Stimulated activated CD8-positive, alpha-beta memory T cell treated with anti-CD3 and anti-CD28 coated beads, Interleukin-7, amount 100 ng/mL, for 1 hour (primary cell): ENCODE measurements around the gene TCERG1L.
"Not testable (repeated sequence)": the region's sequence is repeated elsewhere in the genome, so short reads cannot be mapped to it uniquely, and the experiment has no call there.

Source experiments
- DNase-seq, 2 donors: peaks; one replicate each; pipeline ENCODE4 v3.0.0-alpha.2; 2020; ENCODE audit warnings: low read depth in 2 of 2

The TCERG1L gene

DNA sequence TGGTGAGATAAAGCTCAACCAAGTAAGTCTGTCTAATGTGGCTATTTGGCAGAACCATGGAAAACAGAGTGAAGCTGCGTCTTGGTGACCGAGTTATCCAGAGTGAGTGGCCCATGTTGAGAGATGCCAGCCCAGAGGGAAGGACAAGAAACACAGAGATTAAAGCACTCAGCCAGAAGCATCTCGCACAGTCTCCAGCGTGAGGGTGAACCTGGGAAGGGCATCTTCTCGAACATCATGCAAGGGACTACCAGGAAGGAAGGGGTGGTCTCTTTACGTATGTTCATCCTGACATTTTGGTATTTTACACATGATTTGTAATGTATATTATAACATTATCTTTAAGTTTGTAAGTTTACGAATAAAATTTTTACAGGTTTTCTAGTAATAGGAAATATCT is 146.4 kb downstream of the TCERG1L start:
- DNase-seq = no peak

DNA sequence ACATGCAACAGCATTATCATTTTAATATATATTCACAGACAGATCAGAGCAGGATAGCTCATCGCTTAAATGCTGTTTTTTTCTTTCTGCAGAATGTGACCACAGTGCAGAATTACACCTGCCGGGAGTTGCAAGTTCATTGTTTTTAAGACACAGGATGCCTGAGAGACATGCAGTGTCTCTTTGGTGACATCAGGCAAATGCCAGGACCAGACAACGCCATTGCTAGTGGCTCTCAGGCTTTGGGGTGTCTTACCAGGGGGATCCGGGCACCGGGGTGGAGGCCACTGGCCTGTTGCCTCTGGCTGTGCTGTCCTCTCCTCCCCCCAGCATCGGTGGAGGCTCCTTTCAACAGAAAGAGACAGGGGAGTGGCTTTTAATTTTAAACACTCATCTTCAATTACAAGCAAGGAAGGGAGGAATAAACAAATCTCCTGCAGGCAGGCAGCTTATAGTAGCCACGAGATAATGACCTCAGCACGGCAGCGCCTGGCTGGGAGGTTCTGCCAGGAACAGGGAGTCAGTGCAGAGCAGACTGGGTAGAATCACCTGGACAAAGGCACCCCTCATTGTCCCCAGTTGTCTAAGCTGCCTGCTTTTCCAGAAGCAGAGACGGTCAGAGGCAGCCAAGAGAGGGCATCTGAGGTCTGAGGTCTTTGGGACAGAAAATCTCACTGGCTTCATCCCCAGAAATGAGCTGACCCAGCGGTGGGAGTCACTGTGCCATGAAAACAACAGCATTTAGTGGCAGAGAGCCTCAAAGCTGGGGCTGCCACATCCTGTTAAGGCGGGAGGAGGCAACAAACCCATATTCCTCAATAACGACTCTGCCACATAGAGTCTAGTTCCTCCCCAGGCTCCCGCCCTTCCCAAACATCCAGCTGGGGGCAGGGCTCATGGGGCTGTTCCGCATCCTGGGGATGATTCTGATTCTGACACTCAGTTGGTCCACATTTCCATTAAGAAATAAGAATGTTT is 148.4 kb downstream of the TCERG1L start:
- no peak for DNase-seq

GRCh38 chr10:131162211-131162610 is 149.3 kb downstream of the TCERG1L start:
- no peak for DNase-seq

- no peak for DNase-seq
Measured at GRCh38 chr10:131161087-131161486, 150.4 kb downstream of the TCERG1L start.

GRCh38 chr10:131160219-131160875 is 151.2 kb downstream of the TCERG1L start:
- DNase-seq = no peak

DNA sequence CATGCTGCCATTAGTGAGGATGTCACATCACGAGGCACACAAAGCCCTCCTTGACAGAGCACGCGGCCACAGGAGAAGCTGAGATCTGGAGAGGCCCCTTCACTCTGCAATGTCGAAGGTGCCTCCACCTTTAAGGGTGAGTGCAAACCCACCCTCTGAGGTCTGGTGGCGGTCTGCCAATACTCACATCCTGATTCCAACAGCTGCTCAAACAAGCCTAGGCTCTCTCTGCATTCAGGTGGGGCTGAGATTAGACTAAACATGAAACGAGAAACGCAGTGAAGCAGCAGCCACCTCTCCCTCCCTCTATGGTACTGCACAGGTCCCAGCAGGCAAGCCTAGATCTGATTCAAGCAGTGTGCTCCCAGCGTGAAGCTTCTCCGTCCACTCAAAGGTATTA is 151.8 kb downstream of the TCERG1L start:
- no peak for DNase-seq

DNA sequence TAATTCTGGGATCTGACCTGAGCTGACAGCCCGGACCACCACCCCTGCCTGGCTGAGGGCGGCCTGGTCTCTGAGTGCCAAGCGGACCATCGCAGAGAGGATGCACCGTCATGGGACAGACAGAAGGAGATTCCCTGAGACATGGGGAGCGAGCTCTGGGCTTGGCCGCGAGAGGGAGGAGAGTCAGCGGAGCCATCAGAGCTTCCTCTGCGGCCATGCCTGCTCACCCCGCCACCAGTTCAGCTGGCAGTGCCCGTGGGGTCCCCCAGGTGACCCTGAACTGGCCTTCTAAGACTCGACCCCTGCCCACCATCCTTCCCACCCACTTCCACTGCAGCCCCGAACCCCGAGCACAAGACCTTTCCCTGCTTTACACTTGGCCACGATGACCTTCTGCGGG is 152.8 kb downstream of the TCERG1L start:
- no peak for DNase-seq

DNA sequence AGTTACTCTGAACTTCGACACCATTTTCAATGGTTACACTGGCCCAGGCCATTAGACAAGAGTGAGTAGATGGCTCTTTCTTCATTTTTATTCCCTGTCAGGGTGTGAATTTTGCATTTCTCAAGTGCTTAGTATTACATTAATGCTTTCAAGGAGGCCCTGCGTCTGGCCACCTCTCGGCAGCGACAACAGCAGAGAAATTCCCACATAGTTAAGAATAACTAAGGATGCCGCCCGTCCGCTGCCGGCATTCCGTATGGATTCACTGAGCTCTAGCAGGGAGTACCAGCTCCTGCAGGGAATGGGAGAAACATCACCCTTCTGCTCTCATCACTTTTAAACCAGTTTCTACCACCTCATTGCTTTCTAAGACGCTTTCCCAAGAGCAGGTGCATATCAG is 153.6 kb downstream of the TCERG1L start:
- DNase-seq = no peak

DNA sequence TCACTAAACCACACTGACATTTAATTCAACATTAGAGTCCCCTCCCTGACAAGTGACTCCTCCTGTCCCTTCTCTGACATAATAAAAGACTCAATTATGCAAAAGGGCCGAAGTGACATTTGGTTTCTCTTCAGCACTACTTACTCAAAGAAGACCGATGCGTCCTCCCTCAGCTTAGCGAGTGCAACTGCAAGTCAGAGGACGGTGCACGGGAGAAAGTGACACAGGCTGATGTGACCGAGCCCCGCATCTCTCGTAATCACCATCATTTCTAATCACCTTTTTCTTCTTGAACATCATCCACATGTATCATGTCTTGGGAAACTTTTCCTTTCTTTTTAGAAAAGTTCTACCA is 155.7 kb downstream of the TCERG1L start:
- DNase-seq = no peak

DNA sequence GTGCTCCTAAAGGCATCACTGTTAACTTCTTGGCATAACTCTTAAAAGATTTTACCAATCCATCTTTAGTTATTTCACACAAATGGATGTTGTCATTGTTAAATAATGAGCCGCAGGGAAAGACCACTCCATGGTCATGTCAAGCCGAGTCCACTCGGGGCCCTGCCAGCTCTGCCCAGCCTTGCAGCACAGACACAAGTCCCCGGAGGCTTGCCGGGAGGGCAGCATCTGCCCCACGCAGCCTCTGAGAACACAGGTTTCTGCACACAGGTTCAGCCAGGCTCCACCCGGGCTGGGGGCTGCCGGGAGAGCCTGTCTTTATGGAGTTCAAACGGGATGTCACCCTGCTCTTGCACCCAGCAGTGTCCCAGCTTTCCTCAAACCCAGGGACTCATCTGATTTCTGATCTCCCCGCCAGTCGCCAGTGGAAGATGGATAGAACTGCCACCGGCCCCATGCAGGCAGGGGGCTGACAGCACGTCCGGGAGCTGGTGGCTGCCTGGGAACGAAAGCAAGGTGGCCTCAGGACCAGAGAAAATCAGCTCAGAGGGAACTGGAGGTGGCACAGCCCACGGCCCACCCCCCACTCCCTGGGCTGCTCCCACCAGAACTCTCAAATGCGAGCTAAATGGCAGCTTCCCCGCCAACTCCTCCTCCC is 156.2 kb downstream of the TCERG1L start:
- DNase-seq = no peak

- no peak for DNase-seq
Measured at GRCh38 chr10:131154306-131155025, 157.1 kb downstream of the TCERG1L start.

- DNase-seq = not testable (repeated sequence)
Measured at GRCh38 chr10:131152456-131152855, 159.1 kb downstream of the TCERG1L start.

DNA sequence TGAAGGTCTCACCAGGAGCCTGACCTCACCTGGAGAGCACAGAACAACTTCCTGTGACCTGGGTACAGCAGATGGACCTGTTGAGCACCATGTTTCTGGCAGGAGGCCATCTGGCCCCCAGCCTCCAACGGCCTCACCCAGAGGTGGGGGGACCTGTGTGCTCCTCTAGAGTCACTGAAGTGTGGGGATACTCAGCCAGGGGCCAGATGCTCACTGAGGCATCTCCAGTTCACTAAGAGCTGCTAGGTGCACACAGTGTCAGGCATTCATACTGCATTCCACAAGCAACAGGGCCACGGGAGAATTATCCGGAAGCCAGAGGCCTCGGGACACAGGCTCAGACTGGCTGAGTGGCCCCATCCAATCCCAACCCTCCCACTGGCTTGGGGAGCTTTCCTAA is 161.4 kb downstream of the TCERG1L start:
- no peak for DNase-seq

DNA sequence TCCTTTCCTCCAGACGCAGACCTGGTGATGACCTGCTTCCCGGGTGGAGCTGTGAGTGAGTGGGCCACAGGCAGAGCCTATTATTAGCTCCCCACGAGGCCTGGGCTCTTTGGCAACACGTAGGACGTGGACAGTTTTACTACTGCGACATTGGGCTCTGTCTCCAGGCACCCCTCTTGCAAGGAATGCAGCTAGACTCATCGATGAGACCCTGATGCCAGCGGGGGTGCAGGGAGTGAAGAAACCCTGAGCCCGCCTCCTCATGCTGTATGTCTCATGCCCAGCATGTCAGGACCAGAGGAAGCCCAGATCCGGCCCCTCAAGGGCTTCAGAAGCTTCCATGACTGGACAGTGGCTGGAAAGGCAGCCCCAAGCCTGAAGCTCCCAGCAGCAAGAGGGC is 161.9 kb downstream of the TCERG1L start:
- DNase-seq = no peak

- no peak for DNase-seq
Measured at GRCh38 chr10:131149111-131149510, 162.4 kb downstream of the TCERG1L start.

- DNase-seq = no peak
Measured at GRCh38 chr10:131148270-131148669, 163.3 kb downstream of the TCERG1L start.

DNA sequence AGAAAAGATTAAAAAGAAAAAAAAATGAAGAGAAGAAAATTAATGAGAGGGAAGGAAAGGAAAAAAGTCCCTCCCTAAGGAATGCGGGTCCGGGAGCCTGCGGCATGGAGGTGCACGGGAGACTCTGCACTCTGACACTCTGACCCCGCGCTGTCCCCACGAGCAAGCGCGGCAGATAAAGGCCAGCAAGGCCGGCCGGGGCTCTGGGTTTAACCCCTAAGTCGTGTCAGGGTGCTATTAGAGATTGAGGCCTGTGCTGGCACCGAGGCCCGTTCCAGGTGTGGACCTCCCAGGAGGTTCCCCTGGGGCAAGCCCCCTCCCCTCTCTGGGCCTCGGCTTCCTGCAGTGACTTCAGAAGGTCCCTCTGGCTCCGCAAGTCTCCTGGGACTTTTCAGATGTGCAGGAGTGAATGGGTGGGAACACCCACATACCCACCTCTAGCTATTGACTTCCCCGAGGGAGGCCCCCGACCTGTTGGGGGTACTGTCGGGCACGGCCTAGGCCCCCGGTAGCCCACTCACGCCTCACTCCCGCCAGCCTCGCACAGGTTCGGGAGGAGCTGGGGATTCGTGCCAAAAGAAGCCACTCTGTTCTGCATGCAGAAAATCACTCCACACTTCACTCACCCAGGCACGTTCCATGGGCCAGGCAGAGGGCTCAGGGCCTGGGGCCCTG is 164.1 kb downstream of the TCERG1L start:
- DNase-seq = no peak

- DNase-seq = no peak
Measured at GRCh38 chr10:131146790-131147189, 164.7 kb downstream of the TCERG1L start.

GRCh38 chr10:131145756-131146155 is 165.8 kb downstream of the TCERG1L start:
- no peak for DNase-seq

DNA sequence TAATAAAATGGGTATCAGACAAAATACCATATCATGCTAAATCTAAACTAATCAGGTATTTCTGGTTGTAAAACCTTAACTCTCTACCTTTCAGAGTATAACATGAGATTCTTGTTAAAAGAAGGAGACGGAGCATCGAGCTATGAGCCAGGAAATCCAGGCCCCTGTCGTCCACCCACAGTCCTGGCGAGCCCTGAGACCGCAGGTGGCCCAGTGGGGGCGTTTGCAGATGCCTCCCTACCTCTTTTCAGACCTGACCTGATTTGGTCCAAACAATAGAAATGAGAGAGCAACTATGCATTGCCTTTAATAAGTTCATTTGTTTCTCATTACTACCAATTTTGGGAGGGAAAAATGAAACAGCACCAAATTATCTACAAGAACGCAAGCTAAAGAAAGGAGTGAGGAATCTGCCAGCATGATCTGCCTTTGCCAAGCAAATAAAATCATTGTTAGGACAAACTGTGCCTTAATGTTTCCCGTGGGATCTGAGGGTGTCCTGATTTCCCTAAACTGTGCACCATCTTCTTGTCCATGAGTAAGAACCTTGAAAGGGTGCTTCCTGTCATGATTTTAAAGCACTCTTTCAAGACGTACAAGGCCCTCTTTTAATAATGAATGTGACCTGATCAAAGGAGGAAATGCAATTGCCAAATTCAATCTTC is 166.7 kb downstream of the TCERG1L start:
- DNase-seq = no peak

- DNase-seq = no peak
Measured at GRCh38 chr10:131144196-131144595, 167.3 kb downstream of the TCERG1L start.
